HepG2 (cell line): ENCODE measurements around the gene C12orf60. TPM values are rescaled to one million over a fixed set of nuclear protein-coding genes. Genes with fewer than 3 reads are reported as not detected.

Source experiments
- CHCHD3 ChIP-seq: sonication (generic); formaldehyde crosslinking; IDR thresholded peaks from 2 replicates; pipeline ENCODE4 v1.8.0; 2022; ENCODE audit warnings: mild to moderate bottlenecking, missing genetic modification reagents, moderate library complexity
- CREB1 ChIP-seq, 2 experiments: fragments of 450-650 bp in 1 of 2; IDR thresholded peaks; 2 replicates each; pipeline ENCODE4 v1.6.1; 2016 to 2017; ENCODE audit warnings: control low read depth in 1 of 2, mild to moderate bottlenecking in 1 of 2, missing compliant biosample characterization in 1 of 2, missing genetic modification characterization in 1 of 2
- CREBL2 ChIP-seq: sonication (generic); formaldehyde crosslinking; IDR thresholded peaks from 2 replicates; pipeline ENCODE4 v1.8.1; 2023; ENCODE audit warnings: missing genetic modification reagents, mild to moderate bottlenecking, borderline replicate concordance
- ELF4 ChIP-seq: sonication (generic); formaldehyde crosslinking; IDR thresholded peaks from 2 replicates; pipeline ENCODE4 v1.5.0; 2020; ENCODE audit warnings: missing genetic modification reagents, mild to moderate bottlenecking, moderate library complexity, borderline replicate concordance
- HMG20A ChIP-seq: IDR thresholded peaks from 2 replicates; pipeline ENCODE4 v1.6.1; 2016; ENCODE audit warnings: borderline replicate concordance
- IKZF5 ChIP-seq: IDR thresholded peaks from 2 replicates; pipeline ENCODE4 v1.6.1; 2018; ENCODE audit warnings: missing genetic modification reagents, mild to moderate bottlenecking, missing compliant biosample characterization
- NCOA5 ChIP-seq: sonication (generic); formaldehyde crosslinking; IDR thresholded peaks from 2 replicates; pipeline ENCODE4 v1.4.0; 2020; ENCODE audit warnings: missing genetic modification reagents
- NRL ChIP-seq: sonication (generic); formaldehyde crosslinking; IDR thresholded peaks from 2 replicates; pipeline ENCODE4 v1.5.0; 2020; ENCODE audit warnings: missing genetic modification reagents, mild to moderate bottlenecking, moderate library complexity, borderline replicate concordance
- RXRB ChIP-seq: IDR thresholded peaks from 2 replicates; pipeline ENCODE4 v1.6.1; 2016; ENCODE audit warnings: borderline replicate concordance, missing genetic modification reagents, missing compliant biosample characterization
- TAF1 ChIP-seq: sonication (generic); formaldehyde crosslinking; IDR thresholded peaks from 2 replicates; pipeline ENCODE4 v1.4.0; 2020; ENCODE audit warnings: missing genetic modification reagents
- ZMYM4 ChIP-seq: sonication (generic); formaldehyde crosslinking; IDR thresholded peaks from 2 replicates; pipeline ENCODE4 v1.8.1; 2023; ENCODE audit warnings: mild to moderate bottlenecking, missing genetic modification reagents
- ZNF121 ChIP-seq: sonication (generic); formaldehyde crosslinking; IDR thresholded peaks from 2 replicates; pipeline ENCODE4 v1.5.0; 2020; ENCODE audit warnings: mild to moderate bottlenecking, missing genetic modification reagents
- ZNF280D ChIP-seq: sonication (generic); formaldehyde crosslinking; IDR thresholded peaks from 2 replicates; pipeline ENCODE4 v1.5.1; 2020; ENCODE audit warnings: mild to moderate bottlenecking, missing genetic modification reagents
- ZNF362 ChIP-seq: sonication (generic); formaldehyde crosslinking; IDR thresholded peaks from 2 replicates; pipeline ENCODE4 v1.4.0; 2020; ENCODE audit warnings: missing genetic modification reagents, mild to moderate bottlenecking, borderline replicate concordance
- polyA plus RNA-seq, 8 experiments: library from polyadenylated mRNA; depleted of rRNA in 3 of 8; stranded (reverse) in 7 of 8; unstranded in 1 of 8; fragments of >200 nt; fragmentation: Illumina TruSeq in 4 of 8; extraction: Trizol in 4 of 8; gene quantifications; 2 replicates each; pipeline versions ENCODE4 v1.2.1 to v1.2.3, GENCODE V29; 2011 to 2016; ENCODE audit warnings: low read depth in 4 of 8, missing spikeins in 1 of 8, mixed read lengths in 1 of 8; ENCODE audit not compliant: insufficient read depth in 1 of 8
- total RNA-seq, 5 experiments: library from RNA; depleted of rRNA; stranded (reverse); fragments of >200 nt; fragmentation: Illumina TruSeq; extraction: Trizol; gene quantifications; 2 replicates each; pipeline ENCODE4 v1.2.3, GENCODE V29; 2016; ENCODE audit warnings: low read depth in 1 of 5
- TF ChIP-seq, protein P1 (sequence below): sonication (generic); formaldehyde crosslinking; IDR thresholded peaks from 2 replicates; pipeline ENCODE4 v1.5.0; 2020; ENCODE audit warnings: mild to moderate bottlenecking, missing genetic modification reagents
- TF ChIP-seq, protein P2 (sequence below): sonication (generic); formaldehyde crosslinking; IDR thresholded peaks from 2 replicates; pipeline ENCODE4 v1.5.1; 2020; ENCODE audit warnings: missing genetic modification reagents, mild to moderate bottlenecking, borderline replicate concordance
- TF ChIP-seq, protein P3 (sequence below): sonication (generic); formaldehyde crosslinking; IDR thresholded peaks from 2 replicates; pipeline ENCODE4 v1.4.0; 2020; ENCODE audit warnings: mild to moderate bottlenecking, missing genetic modification reagents

The C12orf60 gene
- total and polyA plus RNA-seq, 2 of the 13 experiments (the other 11 are each of a cell fraction or from before 2014, with no cell fraction given) = 0.55 to 1.4 TPM

DNA sequence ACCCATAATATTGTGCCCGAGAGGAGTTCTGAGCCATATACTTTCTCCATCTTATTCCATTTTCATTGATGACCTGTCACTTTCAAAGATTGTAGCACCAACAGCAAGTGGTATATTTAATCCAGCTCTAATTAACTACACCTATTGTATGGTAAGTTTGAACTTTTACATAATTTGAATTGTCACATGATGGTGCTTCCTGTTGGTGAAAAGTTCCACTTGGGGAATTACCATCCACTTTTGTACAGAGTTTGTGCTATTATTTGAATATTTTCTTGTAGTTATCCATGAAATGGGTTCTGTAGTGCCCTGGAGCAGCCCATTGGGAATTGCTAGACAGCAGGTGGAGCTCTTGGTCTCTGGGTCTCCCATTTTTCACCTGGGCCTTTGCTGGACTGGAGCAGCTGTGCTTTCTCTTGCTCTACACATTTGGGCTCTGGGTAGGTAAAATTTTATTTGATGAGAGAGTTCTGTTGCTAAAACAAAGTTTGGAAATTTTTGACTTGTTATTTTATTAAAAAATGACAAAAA lies 7.5 kb downstream of the C12orf60 start (continued):
- no peak for TF ChIP-seq ZNF362 (CRISPR knock-in tag)
- TF ChIP-seq, protein P1, sequence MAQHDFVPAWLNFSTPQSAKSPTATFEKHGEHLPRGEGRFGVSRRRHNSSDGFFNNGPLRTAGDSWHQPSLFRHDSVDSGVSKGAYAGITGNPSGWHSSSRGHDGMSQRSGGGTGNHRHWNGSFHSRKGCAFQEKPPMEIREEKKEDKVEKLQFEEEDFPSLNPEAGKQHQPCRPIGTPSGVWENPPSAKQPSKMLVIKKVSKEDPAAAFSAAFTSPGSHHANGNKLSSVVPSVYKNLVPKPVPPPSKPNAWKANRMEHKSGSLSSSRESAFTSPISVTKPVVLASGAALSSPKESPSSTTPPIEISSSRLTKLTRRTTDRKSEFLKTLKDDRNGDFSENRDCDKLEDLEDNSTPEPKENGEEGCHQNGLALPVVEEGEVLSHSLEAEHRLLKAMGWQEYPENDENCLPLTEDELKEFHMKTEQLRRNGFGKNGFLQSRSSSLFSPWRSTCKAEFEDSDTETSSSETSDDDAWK = no peak
- no peak for TF ChIP-seq ZNF280D (CRISPR knock-in tag)
- no peak for TF ChIP-seq CREB1 (IDR thresholded peaks at IDR 0.05)
- TF ChIP-seq CREB1 (CRISPR knock-in tag; IDR thresholded peaks at IDR 0.05) = no peak
- no peak for TF ChIP-seq IKZF5 (CRISPR knock-in tag)
- TF ChIP-seq ELF4 (CRISPR knock-in tag) = no peak
- no peak for TF ChIP-seq TAF1
- TF ChIP-seq, protein P2, sequence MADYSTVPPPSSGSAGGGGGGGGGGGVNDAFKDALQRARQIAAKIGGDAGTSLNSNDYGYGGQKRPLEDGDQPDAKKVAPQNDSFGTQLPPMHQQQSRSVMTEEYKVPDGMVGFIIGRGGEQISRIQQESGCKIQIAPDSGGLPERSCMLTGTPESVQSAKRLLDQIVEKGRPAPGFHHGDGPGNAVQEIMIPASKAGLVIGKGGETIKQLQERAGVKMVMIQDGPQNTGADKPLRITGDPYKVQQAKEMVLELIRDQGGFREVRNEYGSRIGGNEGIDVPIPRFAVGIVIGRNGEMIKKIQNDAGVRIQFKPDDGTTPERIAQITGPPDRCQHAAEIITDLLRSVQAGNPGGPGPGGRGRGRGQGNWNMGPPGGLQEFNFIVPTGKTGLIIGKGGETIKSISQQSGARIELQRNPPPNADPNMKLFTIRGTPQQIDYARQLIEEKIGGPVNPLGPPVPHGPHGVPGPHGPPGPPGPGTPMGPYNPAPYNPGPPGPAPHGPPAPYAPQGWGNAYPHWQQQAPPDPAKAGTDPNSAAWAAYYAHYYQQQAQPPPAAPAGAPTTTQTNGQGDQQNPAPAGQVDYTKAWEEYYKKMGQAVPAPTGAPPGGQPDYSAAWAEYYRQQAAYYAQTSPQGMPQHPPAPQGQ = no peak
- no peak for TF ChIP-seq HMG20A (CRISPR knock-in tag)
- no peak for TF ChIP-seq CREBL2 (CRISPR knock-in tag)
- TF ChIP-seq ZMYM4 = no peak
- TF ChIP-seq, protein P3, sequence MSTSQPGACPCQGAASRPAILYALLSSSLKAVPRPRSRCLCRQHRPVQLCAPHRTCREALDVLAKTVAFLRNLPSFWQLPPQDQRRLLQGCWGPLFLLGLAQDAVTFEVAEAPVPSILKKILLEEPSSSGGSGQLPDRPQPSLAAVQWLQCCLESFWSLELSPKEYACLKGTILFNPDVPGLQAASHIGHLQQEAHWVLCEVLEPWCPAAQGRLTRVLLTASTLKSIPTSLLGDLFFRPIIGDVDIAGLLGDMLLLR = no peak
- no peak for TF ChIP-seq ZNF121 (CRISPR knock-in tag)
- no peak for TF ChIP-seq NRL (CRISPR knock-in tag)
- TF ChIP-seq CHCHD3 (CRISPR knock-in tag) = no peak
- TF ChIP-seq NCOA5 = no peak
- no peak for TF ChIP-seq RXRB (CRISPR knock-in tag)
